Subcutaneous adipose tissue (tissue), 4 donors: ENCODE results near the gene NCS1. TPM values are rescaled to one million over a fixed set of nuclear protein-coding genes. Genes with fewer than 3 reads are reported as not detected.

ENCODE experiments used
- total RNA-seq, 4 donors: library from RNA; depleted of rRNA; stranded (reverse); fragments of >200 nt; gene quantifications; one replicate each; pipeline ENCODE4 v1.1.0, GENCODE V29; 2016
- TF ChIP-seq, protein P1 (sequence below): fragments of 450-650 bp; IDR thresholded peaks from one replicate; pipeline ENCODE4 v1.5.1; 2016; ENCODE audit warnings: low read depth, mild to moderate bottlenecking, control low read depth, antibody characterized with exemption, moderate library complexity

NCS1 gene
- total RNA-seq, 4 donors from 2014 or later, result 0.19 to 4.4 (median 1.8) TPM

DNA sequence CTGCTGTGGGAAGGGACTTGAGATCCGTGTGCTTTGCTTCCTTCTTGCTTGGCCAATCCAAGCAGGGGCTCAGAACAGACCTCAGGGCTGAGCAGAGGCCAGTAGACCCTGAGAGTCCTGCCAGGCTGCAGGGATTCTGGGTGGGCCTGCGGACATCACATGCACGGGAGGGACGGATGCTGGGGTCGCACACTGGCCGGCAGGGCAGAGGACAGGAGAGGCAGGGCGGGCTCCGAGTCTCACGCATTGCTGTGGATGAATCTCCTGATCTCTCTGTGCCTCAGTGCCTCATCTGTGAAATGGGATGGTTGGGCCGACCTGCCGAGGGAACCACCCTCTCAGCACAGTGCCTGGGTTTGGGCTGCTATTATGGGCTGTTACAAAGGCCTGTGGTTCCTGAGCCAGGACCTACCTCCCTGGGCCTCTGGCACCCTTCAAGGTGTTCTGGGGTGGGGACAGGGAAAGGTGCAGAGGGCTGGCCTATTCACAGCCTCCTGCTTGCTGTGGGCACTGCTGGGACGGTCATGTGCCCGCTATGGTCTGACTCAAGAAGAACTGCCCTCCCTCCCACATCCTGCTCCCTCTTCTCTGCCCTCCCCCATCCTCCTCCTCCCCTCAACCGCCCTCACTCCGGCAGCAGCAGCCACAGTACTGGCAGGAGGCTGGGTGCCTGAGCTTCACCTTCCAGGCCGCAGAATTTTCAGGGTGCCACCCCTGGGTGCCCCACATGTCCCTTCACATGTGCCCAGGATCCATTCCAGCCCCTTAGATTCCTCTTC is 43.3 kb downstream of the NCS1 start:
- TF ChIP-seq, protein P1, sequence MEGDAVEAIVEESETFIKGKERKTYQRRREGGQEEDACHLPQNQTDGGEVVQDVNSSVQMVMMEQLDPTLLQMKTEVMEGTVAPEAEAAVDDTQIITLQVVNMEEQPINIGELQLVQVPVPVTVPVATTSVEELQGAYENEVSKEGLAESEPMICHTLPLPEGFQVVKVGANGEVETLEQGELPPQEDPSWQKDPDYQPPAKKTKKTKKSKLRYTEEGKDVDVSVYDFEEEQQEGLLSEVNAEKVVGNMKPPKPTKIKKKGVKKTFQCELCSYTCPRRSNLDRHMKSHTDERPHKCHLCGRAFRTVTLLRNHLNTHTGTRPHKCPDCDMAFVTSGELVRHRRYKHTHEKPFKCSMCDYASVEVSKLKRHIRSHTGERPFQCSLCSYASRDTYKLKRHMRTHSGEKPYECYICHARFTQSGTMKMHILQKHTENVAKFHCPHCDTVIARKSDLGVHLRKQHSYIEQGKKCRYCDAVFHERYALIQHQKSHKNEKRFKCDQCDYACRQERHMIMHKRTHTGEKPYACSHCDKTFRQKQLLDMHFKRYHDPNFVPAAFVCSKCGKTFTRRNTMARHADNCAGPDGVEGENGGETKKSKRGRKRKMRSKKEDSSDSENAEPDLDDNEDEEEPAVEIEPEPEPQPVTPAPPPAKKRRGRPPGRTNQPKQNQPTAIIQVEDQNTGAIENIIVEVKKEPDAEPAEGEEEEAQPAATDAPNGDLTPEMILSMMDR, result no peak

DNA sequence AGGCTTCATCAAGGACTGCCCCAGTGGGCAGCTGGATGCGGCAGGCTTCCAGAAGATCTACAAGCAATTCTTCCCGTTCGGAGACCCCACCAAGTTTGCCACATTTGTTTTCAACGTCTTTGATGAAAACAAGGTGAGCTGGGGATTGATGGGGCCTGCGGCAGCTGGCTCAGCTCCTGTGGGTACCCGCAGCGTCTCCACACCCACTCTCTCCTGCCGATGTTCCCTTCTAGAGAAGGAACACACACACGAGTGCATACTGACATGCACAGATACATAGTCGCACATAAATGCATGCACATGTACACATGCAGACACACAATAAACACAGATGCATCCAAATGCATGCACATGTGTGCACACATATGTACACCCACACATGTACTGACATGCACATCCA is 45.6 kb downstream of the NCS1 start:
- TF ChIP-seq, protein P1, result no peak

DNA sequence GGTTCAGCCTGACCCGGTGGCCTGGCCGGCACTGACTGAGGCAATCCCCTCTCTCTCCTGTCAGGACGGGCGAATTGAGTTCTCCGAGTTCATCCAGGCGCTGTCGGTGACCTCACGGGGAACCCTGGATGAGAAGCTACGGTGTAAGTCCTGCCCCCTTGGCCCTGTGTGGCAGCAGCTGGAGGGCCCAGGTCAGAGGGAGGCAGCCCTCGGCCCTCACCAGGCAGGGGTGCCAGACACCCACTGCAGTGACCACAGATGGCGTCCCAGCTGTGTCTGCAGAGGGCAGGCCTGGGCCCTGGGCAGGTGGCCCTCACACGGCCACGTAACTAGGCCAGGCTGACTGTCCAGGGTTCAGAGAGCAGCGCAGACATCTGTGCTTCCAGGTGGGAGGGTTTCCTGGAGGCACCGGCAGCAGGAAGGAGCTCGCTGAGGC is 47.5 kb downstream of the NCS1 start:
- TF ChIP-seq, protein P1, result no peak

DNA sequence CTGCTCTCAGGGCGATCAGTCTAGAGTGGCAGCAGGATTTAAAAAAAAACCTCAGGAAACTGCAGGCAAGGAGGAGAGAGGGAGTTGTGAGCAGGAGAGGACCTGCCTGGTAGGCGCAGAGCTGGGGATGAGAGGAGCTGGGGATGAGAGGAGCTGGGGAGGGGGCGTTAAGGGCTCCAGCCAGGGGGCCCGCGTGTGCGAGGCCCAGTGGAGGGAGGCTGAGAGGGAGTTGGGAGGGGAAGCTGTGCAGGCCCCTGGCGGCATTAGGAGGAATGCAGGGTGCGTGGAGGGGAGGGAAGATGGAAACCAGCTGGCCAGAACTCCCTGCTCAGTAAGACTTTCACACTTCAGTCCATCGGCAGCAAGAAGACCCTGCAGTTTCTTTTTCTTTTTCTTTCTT is 48.1 kb downstream of the NCS1 start:
- TF ChIP-seq, protein P1, result no peak

DNA sequence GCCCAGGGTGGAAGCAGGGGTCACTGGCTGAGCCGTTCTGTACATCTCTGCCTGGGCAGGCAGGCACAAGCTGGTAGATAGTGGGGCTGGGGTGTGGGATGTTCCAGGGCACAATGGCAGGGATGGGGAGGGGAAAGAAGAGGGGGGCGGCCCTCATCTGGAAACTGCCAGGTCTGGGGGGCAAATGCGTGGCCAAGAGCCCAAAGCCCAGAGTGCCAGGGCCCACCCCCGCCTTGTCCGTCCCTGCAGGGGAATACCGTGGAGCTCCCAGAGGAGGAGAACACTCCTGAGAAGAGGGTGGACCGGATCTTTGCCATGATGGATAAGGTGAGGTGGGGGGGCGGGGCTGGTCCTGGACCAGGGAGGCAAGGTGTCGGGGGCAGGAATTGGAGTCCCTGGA is 50.6 kb downstream of the NCS1 start:
- TF ChIP-seq, protein P1, result no peak

DNA sequence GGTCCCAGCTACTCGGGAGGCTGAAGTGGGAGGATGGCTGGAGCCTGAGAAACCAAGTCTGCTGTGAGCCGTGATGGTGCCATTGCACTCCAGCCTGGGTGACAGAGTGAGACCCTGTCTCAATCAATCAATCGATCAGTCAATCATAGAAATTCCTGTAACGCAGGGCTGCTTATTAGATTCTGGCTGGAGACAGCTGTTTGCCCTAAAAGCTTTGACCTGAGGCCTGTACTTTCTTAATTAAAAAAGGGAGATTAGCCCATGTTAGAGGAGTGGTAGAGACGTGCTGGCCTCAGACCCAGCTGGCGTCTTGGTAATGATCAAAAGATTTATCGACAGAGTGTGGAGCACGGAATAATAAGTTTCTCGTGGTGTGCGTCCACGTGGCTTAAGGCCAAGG is 52.9 kb downstream of the NCS1 start:
- TF ChIP-seq, protein P1, result no peak

DNA sequence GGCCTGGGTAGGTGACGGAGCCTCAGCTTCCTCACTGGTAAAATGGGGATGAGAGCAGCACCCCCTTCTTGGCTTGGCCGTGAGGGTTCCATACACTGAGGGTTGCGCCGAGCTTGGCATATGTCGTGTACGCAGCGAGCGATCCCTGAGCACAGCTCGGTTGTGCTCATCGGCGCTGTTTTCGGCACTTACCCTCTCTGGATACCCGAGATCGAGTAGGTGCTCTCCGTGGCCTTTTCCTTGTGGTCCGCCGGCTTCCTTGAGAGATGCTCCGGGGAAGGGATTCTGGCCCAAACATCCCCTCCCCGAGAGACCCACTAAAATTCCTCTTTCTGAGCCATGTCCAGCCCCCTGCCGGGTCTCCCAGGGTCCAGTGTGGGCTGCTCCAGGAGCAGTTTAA is 53.4 kb downstream of the NCS1 start:
- TF ChIP-seq, protein P1, result no peak
